ENCODE data around the gene C20orf144.

GRCh38 chr20:33647603-33648395 is 14.3 kb upstream of the C20orf144 start:
- TF ChIP-seq, protein P1, sequence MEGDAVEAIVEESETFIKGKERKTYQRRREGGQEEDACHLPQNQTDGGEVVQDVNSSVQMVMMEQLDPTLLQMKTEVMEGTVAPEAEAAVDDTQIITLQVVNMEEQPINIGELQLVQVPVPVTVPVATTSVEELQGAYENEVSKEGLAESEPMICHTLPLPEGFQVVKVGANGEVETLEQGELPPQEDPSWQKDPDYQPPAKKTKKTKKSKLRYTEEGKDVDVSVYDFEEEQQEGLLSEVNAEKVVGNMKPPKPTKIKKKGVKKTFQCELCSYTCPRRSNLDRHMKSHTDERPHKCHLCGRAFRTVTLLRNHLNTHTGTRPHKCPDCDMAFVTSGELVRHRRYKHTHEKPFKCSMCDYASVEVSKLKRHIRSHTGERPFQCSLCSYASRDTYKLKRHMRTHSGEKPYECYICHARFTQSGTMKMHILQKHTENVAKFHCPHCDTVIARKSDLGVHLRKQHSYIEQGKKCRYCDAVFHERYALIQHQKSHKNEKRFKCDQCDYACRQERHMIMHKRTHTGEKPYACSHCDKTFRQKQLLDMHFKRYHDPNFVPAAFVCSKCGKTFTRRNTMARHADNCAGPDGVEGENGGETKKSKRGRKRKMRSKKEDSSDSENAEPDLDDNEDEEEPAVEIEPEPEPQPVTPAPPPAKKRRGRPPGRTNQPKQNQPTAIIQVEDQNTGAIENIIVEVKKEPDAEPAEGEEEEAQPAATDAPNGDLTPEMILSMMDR (IDR thresholded peaks at IDR 0.05), result no peak
- no peak for TF ChIP-seq POLR2A (IDR thresholded peaks at IDR 0.05)
